ENCODE measurements around the gene RSAD1. TPM values are rescaled to one million over a fixed set of nuclear protein-coding genes. Genes with fewer than 3 reads are reported as not detected.
A peak's percentile ranks its signal among the peaks of the same experiment; 100 is the strongest.

The RSAD1 gene
- total and polyA plus RNA-seq, 2 donors from 2014 or later = 38.9 to 39.9 TPM

DNA sequence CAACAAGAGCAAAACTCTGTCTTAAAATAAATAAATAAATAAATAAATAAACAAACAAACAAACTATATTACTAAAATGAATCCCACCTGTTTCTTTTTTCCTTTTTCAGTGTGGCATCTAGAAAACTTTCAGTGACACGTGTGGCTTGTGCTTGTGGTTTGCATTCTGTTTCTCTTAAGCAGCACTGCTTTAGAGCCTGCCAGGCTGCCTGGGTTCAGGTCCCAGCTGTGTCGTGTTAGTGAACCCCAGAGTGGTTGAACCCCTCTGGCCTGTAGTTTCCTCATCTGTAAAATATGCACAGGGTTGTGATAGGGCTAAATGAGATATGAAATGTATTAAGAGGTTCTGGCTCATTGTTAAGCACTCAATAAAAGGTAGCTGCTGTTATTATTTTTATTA is 41.8 kb downstream of the RSAD1 start:
- no peaks in the 10 kb centered on the region for H3K27me3 ChIP-seq (ENCODE audit: control insufficient read depth, insufficient read depth, low read length)
- FAIRE-seq = no peak

DNA sequence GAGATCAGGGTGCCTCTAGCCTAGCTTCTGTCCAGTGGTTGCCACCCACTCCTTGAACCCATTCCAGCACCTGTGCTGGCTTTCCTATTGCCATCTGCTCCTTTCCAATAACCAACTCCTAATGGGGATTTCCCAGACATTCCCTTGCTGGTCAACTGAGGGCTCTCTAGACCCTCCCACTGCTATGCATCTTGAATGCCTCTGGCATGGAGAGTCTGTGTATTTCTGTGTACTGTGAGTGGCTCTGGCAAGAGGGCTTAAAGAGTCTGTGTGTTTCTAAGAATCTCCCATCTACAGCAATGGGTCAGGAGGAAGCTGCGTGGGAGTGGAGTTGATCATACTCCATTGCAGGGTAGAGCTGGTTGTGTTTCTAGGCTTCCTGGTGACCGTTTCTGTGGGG is 42.9 kb downstream of the RSAD1 start:
- no peak overlapping the region for H3K27ac ChIP-seq (ENCODE audit: low read depth in 2 of 2, low read length in 2 of 2)
- no peak overlapping the region for H3K9ac ChIP-seq (ENCODE audit: low read length in 3 of 3)
- no peak for TF ChIP-seq CTCF (IDR thresholded peaks at IDR 0.05; ENCODE audit: borderline replicate concordance, extremely low read depth, insufficient read depth)
- H3K9me3 ChIP-seq (ENCODE audit: control insufficient read depth in 2 of 3, insufficient read depth in 1 of 3, low read length in 3 of 3) = no peaks in the 10 kb centered on the region
- FAIRE-seq (no peak), DNase-seq (no peak)
- intact Hi-C loops (cut with DNase I) = no loop called here
- no peaks in the 10 kb centered on the region for H3K36me3 ChIP-seq (ENCODE audit: control insufficient read depth in 2 of 3, insufficient read depth in 3 of 3, low read length in 3 of 3)
- H3K27me3 ChIP-seq (ENCODE audit: control insufficient read depth, insufficient read depth, low read length) = no peaks in the 10 kb centered on the region
- H3K4me1 ChIP-seq (ENCODE audit: control insufficient read depth in 2 of 3, insufficient read depth in 2 of 3, low read depth in 1 of 3, low read length in 3 of 3) = no peaks in the 10 kb centered on the region
- H3K4me3 ChIP-seq (ENCODE audit: low read length in 3 of 3) = no peak overlapping the region

More for the DNA sequence above, 41.8 kb downstream of the RSAD1 start:
- no peak for TF ChIP-seq CTCF (IDR thresholded peaks at IDR 0.05; ENCODE audit: borderline replicate concordance, extremely low read depth, insufficient read depth)
- Histone ChIP-seq H3K9ac (ENCODE audit: low read length in 3 of 3) (no peak overlapping the region), H3K36me3 (ENCODE audit: control insufficient read depth in 2 of 3, insufficient read depth in 3 of 3, low read length in 3 of 3) (no peaks in the 10 kb centered on the region), H3K4me3 (ENCODE audit: low read length in 3 of 3) (no peak overlapping the region), H3K9me3 (ENCODE audit: control insufficient read depth in 2 of 3, insufficient read depth in 1 of 3, low read length in 3 of 3) (no peaks in the 10 kb centered on the region), H3K27ac (ENCODE audit: low read depth in 2 of 2, low read length in 2 of 2) (no peak overlapping the region), H3K4me1 (ENCODE audit: control insufficient read depth in 2 of 3, insufficient read depth in 2 of 3, low read depth in 1 of 3, low read length in 3 of 3) (no peaks in the 10 kb centered on the region)
- intact Hi-C loops (cut with DNase I) = no loop called here
- DNase-seq = no peak

GRCh38 chr17:50522766-50523165 is 44.1 kb downstream of the RSAD1 start:
- H3K4me1 ChIP-seq (ENCODE audit: control insufficient read depth in 2 of 3, insufficient read depth in 2 of 3, low read depth in 1 of 3, low read length in 3 of 3) = no peaks in the 10 kb centered on the region
- no peak overlapping the region for H3K4me3 ChIP-seq (ENCODE audit: low read length in 3 of 3)
- no peak for DNase-seq
- H3K9ac ChIP-seq (ENCODE audit: low read length in 3 of 3) = no peak overlapping the region
- FAIRE-seq = no peak
- no peaks in the 10 kb centered on the region for H3K36me3 ChIP-seq (ENCODE audit: control insufficient read depth in 2 of 3, insufficient read depth in 3 of 3, low read length in 3 of 3)
- TF ChIP-seq CTCF (IDR thresholded peaks at IDR 0.05; ENCODE audit: borderline replicate concordance, extremely low read depth, insufficient read depth) = no peak
- H3K27me3 ChIP-seq (ENCODE audit: control insufficient read depth, insufficient read depth, low read length) = no peaks in the 10 kb centered on the region
- no peak overlapping the region for H3K27ac ChIP-seq (ENCODE audit: low read depth in 2 of 2, low read length in 2 of 2)
- H3K9me3 ChIP-seq (ENCODE audit: control insufficient read depth in 2 of 3, insufficient read depth in 1 of 3, low read length in 3 of 3) = no peaks in the 10 kb centered on the region
- intact Hi-C loops (cut with DNase I) = no loop called here

GRCh38 chr17:50523208-50523607 is 44.5 kb downstream of the RSAD1 start:
- no peak for TF ChIP-seq CTCF (IDR thresholded peaks at IDR 0.05; ENCODE audit: borderline replicate concordance, extremely low read depth, insufficient read depth)
- Histone ChIP-seq H3K9ac (ENCODE audit: low read length in 3 of 3) (no peak overlapping the region), H3K27ac (ENCODE audit: low read depth in 2 of 2, low read length in 2 of 2) (no peak overlapping the region), H3K27me3 (ENCODE audit: control insufficient read depth, insufficient read depth, low read length) (no peaks in the 10 kb centered on the region), H3K9me3 (ENCODE audit: control insufficient read depth in 2 of 3, insufficient read depth in 1 of 3, low read length in 3 of 3) (no peaks in the 10 kb centered on the region), H3K4me1 (ENCODE audit: control insufficient read depth in 2 of 3, insufficient read depth in 2 of 3, low read depth in 1 of 3, low read length in 3 of 3) (no peaks in the 10 kb centered on the region), H3K36me3 (ENCODE audit: control insufficient read depth in 2 of 3, insufficient read depth in 3 of 3, low read length in 3 of 3) (no peaks in the 10 kb centered on the region), H3K4me3 (ENCODE audit: low read length in 3 of 3) (no peak overlapping the region)
- FAIRE-seq (no peak), DNase-seq (peak in 1 of 5 donors; percentile 56)
- intact Hi-C loops (cut with DNase I) = no loop called here

All from kidney (tissue), 14 donors.